HL-60 (cell line): ENCODE measurements around the gene STXBP1.

Source experiments
- DNase-seq, 2 experiments: peaks; one replicate each; pipeline ENCODE4 v3.0.0-alpha.2; 2010 to 2020; ENCODE audit warnings: low read depth in 1 of 2, low spot score in 1 of 2
- H3K27ac ChIP-seq: fragments of 250-450 bp; sonication (Bioruptor Pico); replicated peaks from 2 replicates; pipeline ENCODE4 v1.5.1; 2020; ENCODE audit warnings: mild to moderate bottlenecking, moderate library complexity
- H3K27me3 ChIP-seq: fragments of 250-450 bp; sonication (Bioruptor Pico); 2 replicates; pipeline ENCODE4 v1.5.1; 2021; ENCODE audit warnings: mild to moderate bottlenecking, moderate library complexity; ENCODE audit not compliant: insufficient read depth, poor library complexity, severe bottlenecking
- H3K4me3 ChIP-seq: replicated peaks from 2 replicates; pipeline ENCODE4 v1.5.1; 2011; ENCODE audit warnings: mild to moderate bottlenecking, control low read depth, low read length; ENCODE audit not compliant: insufficient read depth
- GABPA ChIP-seq: IDR thresholded peaks from 2 replicates; pipeline ENCODE4 v1.6.1; 2012; ENCODE audit warnings: low read depth
- POLR2AphosphoS5 ChIP-seq: IDR thresholded peaks from 2 replicates; pipeline ENCODE4 v1.6.1; 2012; ENCODE audit warnings: low read depth
- SPI1 ChIP-seq: IDR thresholded peaks from 2 replicates; pipeline ENCODE4 v1.6.1; 2012; ENCODE audit warnings: low read depth, mild to moderate bottlenecking, borderline replicate concordance
- TF ChIP-seq, protein P1 (sequence below): IDR thresholded peaks from 2 replicates; pipeline ENCODE4 v1.6.1; 2012; ENCODE audit warnings: low read depth; ENCODE audit not compliant: insufficient replicate concordance
- TF ChIP-seq, protein P2 (sequence below): IDR thresholded peaks from one replicate; pipeline ENCODE4 v1.5.1; 2011; ENCODE audit warnings: low read length, control low read depth, inconsistent platforms; ENCODE audit not compliant: insufficient read depth

Gene STXBP1

DNA sequence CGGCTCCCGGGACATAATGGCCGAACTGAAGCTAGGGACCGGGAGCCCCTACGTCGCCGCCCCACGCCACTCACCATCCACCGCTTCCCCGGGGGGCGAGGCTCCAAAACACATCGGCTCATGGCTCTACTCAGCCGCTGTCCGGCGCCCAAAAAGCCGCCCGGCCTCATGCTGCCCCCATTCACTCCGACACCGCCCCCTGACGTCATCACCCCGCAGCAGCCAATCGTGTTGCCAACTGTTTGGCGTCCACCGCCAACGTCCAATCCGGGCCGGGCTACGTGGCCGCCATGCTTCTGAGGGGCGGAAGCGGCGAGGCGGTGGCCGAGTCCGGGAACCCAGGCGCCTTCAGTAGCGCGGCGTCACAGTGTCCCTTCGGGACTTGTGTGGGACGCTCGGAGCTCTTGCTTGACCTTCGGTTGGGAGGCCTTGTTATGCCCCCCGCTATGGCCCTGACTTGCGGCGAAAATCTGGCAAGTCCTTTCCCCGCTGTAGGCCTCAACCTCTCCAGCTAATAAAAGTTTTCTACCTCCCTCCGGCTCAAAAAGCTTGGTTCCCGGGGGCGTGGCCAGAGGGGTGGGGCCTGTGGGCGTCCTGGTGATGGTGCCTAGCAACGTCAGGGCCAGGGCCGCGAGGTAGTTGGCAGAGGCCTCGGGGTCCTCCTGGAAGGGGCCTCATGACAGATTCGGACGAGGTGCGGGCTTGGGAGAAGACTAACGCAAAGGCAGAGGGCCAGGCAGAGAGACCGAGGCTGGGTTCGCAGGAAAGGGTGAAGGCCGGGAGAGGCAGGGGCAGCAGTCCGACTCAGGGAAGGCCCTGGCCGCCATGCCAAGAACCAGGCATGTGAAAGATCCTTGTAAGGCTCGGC is 103.6 kb downstream of the STXBP1 start, which contains the start of the genes PTRH1 and TTC16:
PTRH1 (minus strand) TSS at position 194 of the 868 bp plus-strand sequence; CDS start at position 170, 24 bp downstream.
TTC16 (plus strand) TSS at position 610 of the 868 bp plus-strand sequence; CDS start at position 677, 67 bp downstream.
- Histone ChIP-seq H3K27ac (peak within 1 kb of the TSS; percentile 48), H3K4me3 (peak within 1 kb of the TSS; percentile 68), H3K27me3 (no peaks in the 10 kb centered on the region)
- peak; percentile 89 to 96 for DNase-seq
- TF ChIP-seq, protein P1, sequence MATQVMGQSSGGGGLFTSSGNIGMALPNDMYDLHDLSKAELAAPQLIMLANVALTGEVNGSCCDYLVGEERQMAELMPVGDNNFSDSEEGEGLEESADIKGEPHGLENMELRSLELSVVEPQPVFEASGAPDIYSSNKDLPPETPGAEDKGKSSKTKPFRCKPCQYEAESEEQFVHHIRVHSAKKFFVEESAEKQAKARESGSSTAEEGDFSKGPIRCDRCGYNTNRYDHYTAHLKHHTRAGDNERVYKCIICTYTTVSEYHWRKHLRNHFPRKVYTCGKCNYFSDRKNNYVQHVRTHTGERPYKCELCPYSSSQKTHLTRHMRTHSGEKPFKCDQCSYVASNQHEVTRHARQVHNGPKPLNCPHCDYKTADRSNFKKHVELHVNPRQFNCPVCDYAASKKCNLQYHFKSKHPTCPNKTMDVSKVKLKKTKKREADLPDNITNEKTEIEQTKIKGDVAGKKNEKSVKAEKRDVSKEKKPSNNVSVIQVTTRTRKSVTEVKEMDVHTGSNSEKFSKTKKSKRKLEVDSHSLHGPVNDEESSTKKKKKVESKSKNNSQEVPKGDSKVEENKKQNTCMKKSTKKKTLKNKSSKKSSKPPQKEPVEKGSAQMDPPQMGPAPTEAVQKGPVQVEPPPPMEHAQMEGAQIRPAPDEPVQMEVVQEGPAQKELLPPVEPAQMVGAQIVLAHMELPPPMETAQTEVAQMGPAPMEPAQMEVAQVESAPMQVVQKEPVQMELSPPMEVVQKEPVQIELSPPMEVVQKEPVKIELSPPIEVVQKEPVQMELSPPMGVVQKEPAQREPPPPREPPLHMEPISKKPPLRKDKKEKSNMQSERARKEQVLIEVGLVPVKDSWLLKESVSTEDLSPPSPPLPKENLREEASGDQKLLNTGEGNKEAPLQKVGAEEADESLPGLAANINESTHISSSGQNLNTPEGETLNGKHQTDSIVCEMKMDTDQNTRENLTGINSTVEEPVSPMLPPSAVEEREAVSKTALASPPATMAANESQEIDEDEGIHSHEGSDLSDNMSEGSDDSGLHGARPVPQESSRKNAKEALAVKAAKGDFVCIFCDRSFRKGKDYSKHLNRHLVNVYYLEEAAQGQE: no peak
- no peak for TF ChIP-seq SPI1
- no peak; the same call in 1 of the 2 replicates for TF ChIP-seq GABPA
- no peak for TF ChIP-seq POLR2AphosphoS5
- TF ChIP-seq, protein P2, sequence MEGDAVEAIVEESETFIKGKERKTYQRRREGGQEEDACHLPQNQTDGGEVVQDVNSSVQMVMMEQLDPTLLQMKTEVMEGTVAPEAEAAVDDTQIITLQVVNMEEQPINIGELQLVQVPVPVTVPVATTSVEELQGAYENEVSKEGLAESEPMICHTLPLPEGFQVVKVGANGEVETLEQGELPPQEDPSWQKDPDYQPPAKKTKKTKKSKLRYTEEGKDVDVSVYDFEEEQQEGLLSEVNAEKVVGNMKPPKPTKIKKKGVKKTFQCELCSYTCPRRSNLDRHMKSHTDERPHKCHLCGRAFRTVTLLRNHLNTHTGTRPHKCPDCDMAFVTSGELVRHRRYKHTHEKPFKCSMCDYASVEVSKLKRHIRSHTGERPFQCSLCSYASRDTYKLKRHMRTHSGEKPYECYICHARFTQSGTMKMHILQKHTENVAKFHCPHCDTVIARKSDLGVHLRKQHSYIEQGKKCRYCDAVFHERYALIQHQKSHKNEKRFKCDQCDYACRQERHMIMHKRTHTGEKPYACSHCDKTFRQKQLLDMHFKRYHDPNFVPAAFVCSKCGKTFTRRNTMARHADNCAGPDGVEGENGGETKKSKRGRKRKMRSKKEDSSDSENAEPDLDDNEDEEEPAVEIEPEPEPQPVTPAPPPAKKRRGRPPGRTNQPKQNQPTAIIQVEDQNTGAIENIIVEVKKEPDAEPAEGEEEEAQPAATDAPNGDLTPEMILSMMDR: no peak

DNA sequence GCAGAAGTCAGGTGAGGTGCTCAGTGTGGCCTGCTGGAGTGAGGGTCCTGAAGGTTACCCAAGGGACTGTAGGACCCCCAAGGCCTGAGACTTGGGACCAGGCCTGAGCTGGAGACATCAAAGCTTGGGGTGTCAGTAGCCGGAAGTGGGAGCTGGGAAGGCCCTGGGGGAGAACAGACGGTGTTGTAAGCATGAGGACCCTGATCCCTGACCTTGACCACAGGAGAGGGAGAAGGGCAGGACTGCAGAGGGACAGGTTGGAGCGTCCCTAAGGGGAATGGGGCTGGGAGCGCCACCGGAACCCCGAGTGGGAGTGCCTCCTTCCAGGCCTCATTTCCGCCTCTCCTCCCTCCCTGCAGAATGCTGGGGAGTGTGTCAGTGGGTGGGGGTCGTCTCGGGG is 104.3 kb downstream of the STXBP1 start:
- Histone ChIP-seq H3K27me3 (no peaks in the 10 kb centered on the region), H3K4me3 (no peak overlapping the region), H3K27ac (no peak overlapping the region)
- DNase-seq: no peak
- TF ChIP-seq SPI1 (no peak), GABPA (no peak), POLR2AphosphoS5 (no peak)
- TF ChIP-seq, protein P2: no peak
- TF ChIP-seq, protein P1: no peak

DNA sequence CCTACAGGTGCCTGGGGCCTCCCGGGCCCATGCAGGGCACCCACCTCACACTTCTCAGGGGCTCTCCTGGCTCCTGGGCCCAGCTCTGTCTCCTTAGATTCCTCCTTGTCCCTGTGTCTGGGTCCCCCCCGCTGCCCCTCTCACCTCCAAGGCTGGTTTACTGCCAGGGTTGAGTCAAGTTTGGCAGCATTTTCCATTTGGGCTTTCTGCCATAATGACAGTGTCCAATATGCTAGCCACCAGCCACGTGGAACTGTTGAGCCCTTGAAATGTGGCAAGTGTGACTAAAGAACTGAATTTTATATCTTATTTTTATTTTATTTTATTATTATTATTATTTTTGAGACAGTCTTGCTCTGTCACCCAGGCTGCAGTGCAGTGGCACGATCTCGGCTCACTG is 105.7 kb downstream of the STXBP1 start:
- DNase-seq: no peak
- Histone ChIP-seq H3K27ac (no peak overlapping the region), H3K4me3 (no peak overlapping the region), H3K27me3 (no peaks in the 10 kb centered on the region)
- TF ChIP-seq POLR2AphosphoS5 (no peak), SPI1 (no peak)
- TF ChIP-seq, protein P1: no peak
